CD4-positive, alpha-beta T cell (primary cell): ENCODE measurements around the gene CCR2. TPM values are rescaled to one million over a fixed set of nuclear protein-coding genes. Genes with fewer than 3 reads are reported as not detected.

Source experiments
- ATAC-seq: fragments of 200-7000 bp; cut with Tn5 transposase; one replicate; pipeline ENCODE4 v1.10.0; 2022; ENCODE audit warnings: mild to moderate bottlenecking; ENCODE audit not compliant: poor library complexity
- CTCF ChIA-PET: fragments of 350-600 bp; sonication (Branson Sonifier 250); formaldehyde crosslinking; loops from one replicate; lab custom pipeline; 2021; ENCODE audit warnings: antibody characterized with exemption, inconsistent platforms; lab: Charles Lee
- POLR2A ChIA-PET: fragments of 350-600 bp; sonication (Branson Sonifier 250); formaldehyde crosslinking; loops from one replicate; lab custom pipeline; 2021; ENCODE audit warnings: antibody characterized with exemption, inconsistent platforms; lab: Charles Lee
- DNase-seq, 14 experiments: peaks; one replicate each; pipeline ENCODE4 v3.0.0-alpha.2; 2013 to 2020; ENCODE audit warnings: mixed read lengths in 2 of 14
- H3K27ac ChIP-seq, 2 donors: one replicate each; pipeline versions ENCODE4 v1.5.1 to v1.7.0; 2013; ENCODE audit warnings: low read length in 2 of 2, low read depth in 1 of 2, mild to moderate bottlenecking in 1 of 2
- H3K27me3 ChIP-seq, 2 experiments: 1 replicate in 1 of 2; 2 replicates in 1 of 2; pipeline versions ENCODE4 v1.6.1 to v1.7.0; 2013; ENCODE audit warnings: low read length in 2 of 2, control low read depth in 1 of 2, mild to moderate bottlenecking in 1 of 2, moderate library complexity in 1 of 2; ENCODE audit not compliant: insufficient read depth in 2 of 2, control insufficient read depth in 1 of 2
- H3K36me3 ChIP-seq: one replicate; pipeline ENCODE4 v1.6.1; 2013; ENCODE audit warnings: low read length, control low read depth; ENCODE audit not compliant: insufficient read depth
- H3K4me1 ChIP-seq: one replicate; pipeline ENCODE4 v1.6.1; 2013; ENCODE audit warnings: low read length, control low read depth; ENCODE audit not compliant: insufficient read depth
- H3K4me3 ChIP-seq: one replicate; pipeline ENCODE4 v1.5.1; 2013; ENCODE audit warnings: mild to moderate bottlenecking, low read length, moderate library complexity
- H3K9me3 ChIP-seq, 2 experiments: 1 replicate in 1 of 2; 2 replicates in 1 of 2; pipeline versions ENCODE4 v1.6.1 to v1.7.0; 2013; ENCODE audit warnings: low read length in 2 of 2, mild to moderate bottlenecking in 2 of 2, control low read depth in 1 of 2, moderate library complexity in 1 of 2; ENCODE audit not compliant: control insufficient read depth in 1 of 2, insufficient read depth in 1 of 2
- H3K27ac Mint-ChIP-seq: one replicate; pipeline ENCODE4 v1.8.0; 2020; ENCODE audit warnings: mixed read lengths
- H3K27me3 Mint-ChIP-seq: one replicate; pipeline ENCODE4 v1.8.0; 2021; ENCODE audit warnings: mixed read lengths
- H3K36me3 Mint-ChIP-seq: one replicate; pipeline ENCODE4 v1.8.0; 2021; ENCODE audit warnings: low read depth, mixed read lengths
- H3K4me1 Mint-ChIP-seq: one replicate; pipeline ENCODE4 v1.8.0; 2021; ENCODE audit warnings: low read depth, mixed read lengths
- H3K4me3 Mint-ChIP-seq: one replicate; pipeline ENCODE4 v1.8.0; 2020; ENCODE audit warnings: mild to moderate bottlenecking, mixed read lengths
- H3K9me3 Mint-ChIP-seq: one replicate; pipeline ENCODE4 v1.8.0; 2020; ENCODE audit warnings: mixed read lengths
- intact Hi-C, 2 experiments: fragments of 100-400 bp; cut with DNase I in 1 of 2; cut with micrococcal nuclease in 1 of 2; formaldehyde crosslinking; loops; one replicate each; pipeline versions ENCODE4 v1.15.1 to v1.9.0; 2023 to 2025; cut with DNase I, micrococcal nuclease
- total RNA-seq, 174 experiments: library from RNA in 2 of 174; stranded (reverse) in 2 of 174; gene quantifications; one replicate each; pipeline ENCODE4 v1.2.3 and lab custom pipeline; 2021 to 2026
- TF ChIP-seq, protein P1 (sequence below): fragments of 200-600 bp; IDR thresholded peaks from one replicate; pipeline ENCODE4 v1.8.0; 2022; ENCODE audit warnings: antibody characterized with exemption, mild to moderate bottlenecking

CCR2 gene
- total RNA-seq, 2 experiments from 2014 or later, result 0.99 to 1.0 TPM

DNA sequence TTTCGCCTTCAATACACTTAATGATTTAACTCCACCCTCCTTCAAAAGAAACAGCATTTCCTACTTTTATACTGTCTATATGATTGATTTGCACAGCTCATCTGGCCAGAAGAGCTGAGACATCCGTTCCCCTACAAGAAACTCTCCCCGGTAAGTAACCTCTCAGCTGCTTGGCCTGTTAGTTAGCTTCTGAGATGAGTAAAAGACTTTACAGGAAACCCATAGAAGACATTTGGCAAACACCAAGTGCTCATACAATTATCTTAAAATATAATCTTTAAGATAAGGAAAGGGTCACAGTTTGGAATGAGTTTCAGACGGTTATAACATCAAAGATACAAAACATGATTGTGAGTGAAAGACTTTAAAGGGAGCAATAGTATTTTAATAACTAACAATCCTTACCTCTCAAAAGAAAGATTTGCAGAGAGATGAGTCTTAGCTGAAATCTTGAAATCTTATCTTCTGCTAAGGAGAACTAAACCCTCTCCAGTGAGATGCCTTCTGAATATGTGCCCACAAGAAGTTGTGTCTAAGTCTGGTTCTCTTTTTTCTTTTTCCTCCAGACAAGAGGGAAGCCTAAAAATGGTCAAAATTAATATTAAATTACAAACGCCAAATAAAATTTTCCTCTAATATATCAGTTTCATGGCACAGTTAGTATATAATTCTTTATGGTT is 17.1 kb downstream of the CCR2 start, which contains the start of gene CCR5:
TSS of gene CCR5 (plus strand) at position 108 of the 680 bp plus-strand sequence. CDS start 1,957 bp downstream, outside the sequence.
- peak within 1 kb of the TSS in 1 of 2 donors; percentile 69 for H3K27ac ChIP-seq

DNA sequence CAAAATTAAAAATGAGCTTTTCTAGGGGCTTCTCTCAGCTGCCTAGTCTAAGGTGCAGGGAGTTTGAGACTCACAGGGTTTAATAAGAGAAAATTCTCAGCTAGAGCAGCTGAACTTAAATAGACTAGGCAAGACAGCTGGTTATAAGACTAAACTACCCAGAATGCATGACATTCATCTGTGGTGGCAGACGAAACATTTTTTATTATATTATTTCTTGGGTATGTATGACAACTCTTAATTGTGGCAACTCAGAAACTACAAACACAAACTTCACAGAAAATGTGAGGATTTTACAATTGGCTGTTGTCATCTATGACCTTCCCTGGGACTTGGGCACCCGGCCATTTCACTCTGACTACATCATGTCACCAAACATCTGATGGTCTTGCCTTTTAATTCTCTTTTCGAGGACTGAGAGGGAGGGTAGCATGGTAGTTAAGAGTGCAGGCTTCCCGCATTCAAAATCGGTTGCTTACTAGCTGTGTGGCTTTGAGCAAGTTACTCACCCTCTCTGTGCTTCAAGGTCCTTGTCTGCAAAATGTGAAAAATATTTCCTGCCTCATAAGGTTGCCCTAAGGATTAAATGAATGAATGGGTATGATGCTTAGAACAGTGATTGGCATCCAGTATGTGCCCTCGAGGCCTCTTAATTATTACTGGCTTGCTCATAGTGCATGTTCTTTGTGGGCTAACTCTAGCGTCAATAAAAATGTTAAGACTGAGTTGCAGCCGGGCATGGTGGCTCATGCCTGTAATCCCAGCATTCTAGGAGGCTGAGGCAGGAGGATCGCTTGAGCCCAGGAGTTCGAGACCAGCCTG is 17.8 kb downstream of the CCR2 start:
- TF ChIP-seq, protein P1, sequence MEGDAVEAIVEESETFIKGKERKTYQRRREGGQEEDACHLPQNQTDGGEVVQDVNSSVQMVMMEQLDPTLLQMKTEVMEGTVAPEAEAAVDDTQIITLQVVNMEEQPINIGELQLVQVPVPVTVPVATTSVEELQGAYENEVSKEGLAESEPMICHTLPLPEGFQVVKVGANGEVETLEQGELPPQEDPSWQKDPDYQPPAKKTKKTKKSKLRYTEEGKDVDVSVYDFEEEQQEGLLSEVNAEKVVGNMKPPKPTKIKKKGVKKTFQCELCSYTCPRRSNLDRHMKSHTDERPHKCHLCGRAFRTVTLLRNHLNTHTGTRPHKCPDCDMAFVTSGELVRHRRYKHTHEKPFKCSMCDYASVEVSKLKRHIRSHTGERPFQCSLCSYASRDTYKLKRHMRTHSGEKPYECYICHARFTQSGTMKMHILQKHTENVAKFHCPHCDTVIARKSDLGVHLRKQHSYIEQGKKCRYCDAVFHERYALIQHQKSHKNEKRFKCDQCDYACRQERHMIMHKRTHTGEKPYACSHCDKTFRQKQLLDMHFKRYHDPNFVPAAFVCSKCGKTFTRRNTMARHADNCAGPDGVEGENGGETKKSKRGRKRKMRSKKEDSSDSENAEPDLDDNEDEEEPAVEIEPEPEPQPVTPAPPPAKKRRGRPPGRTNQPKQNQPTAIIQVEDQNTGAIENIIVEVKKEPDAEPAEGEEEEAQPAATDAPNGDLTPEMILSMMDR, result no peak
- H3K4me3 ChIP-seq, result peak overlapping the region; percentile 43

More for the DNA sequence above, 17.1 kb downstream of the CCR2 start, which contains the start of gene CCR5:
- Mint-ChIP-seq H3K27me3 (no peaks in the 10 kb centered on the region), H3K4me3 (peak within 1 kb of the TSS; percentile 34), H3K9me3 (no peaks in the 10 kb centered on the region), H3K27ac (peak within 1 kb of the TSS; percentile 77), H3K4me1 (peaks cover 58% of the 10 kb centered on the region), H3K36me3 (no peaks in the 10 kb centered on the region)
- Histone ChIP-seq H3K9me3 (no peaks in the 10 kb centered on the region), H3K27me3 (no peaks in the 10 kb centered on the region), H3K4me1 (peaks cover 67% of the 10 kb centered on the region), H3K36me3 (no peaks in the 10 kb centered on the region), H3K4me3 (peak within 1 kb of the TSS; percentile 43)
- ATAC-seq, result peak; percentile 60
- intact Hi-C loops, result loop anchor here in 1 of 2 experiments (5.0 kb wide), 1 partner anchor 294 kb away; no protein-coding TSS in a partner anchor
- TF ChIP-seq, protein P1, result no peak
- DNase-seq, result peak in 5 of 14 experiments; percentile 28 to 77 (median 54)
- CTCF ChIA-PET, result interaction anchor here (1.1 to 6.3 kb wide), 3 partner anchors 77 to 118 kb away, joined by 3 to 86 read pairs (median 6); no protein-coding TSS in a partner anchor
- POLR2A ChIA-PET, result interaction anchor here (1.0 to 2.1 kb wide), 5 partner anchors 10 to 306 kb away, joined by 3 to 7 read pairs (median 7); no protein-coding TSS in a partner anchor

More for the DNA sequence above, 17.8 kb downstream of the CCR2 start:
- Mint-ChIP-seq H3K27ac (peak overlapping the region; percentile 37), H3K4me1 (peaks cover 59% of the 10 kb centered on the region), H3K4me3 (peak overlapping the region; percentile 16), H3K9me3 (no peaks in the 10 kb centered on the region), H3K36me3 (no peaks in the 10 kb centered on the region), H3K27me3 (no peaks in the 10 kb centered on the region)
- no peaks in the 10 kb centered on the region for H3K27me3 ChIP-seq
- no peak for ATAC-seq
- peaks cover 71% of the 10 kb centered on the region for H3K4me1 ChIP-seq
- ChIA-PET POLR2A (interaction anchor here (1.3 to 1.8 kb wide), 2 partner anchors 92 to 95 kb away, joined by 7 read pairs; no protein-coding TSS in a partner anchor), CTCF (interaction anchor here (0.8 to 6.3 kb wide), 11 partner anchors 8 to 428 kb away, joined by 3 to 86 read pairs (median 4); partner anchors contain the start of genes CCR2 and CXCR6)
- intact Hi-C loops, result loop anchor here (2.0 to 5.0 kb wide), 2 partner anchors 95 to 294 kb away; no protein-coding TSS in a partner anchor
- peak overlapping the region in 1 of 2 donors; percentile 4 for H3K27ac ChIP-seq
- DNase-seq, result no peak
- no peaks in the 10 kb centered on the region for H3K36me3 ChIP-seq
- no peaks in the 10 kb centered on the region for H3K9me3 ChIP-seq
